Stimulated activated CD4-positive, alpha-beta T cell treated with anti-CD3 and anti-CD28 coated beads, Interleukin-4, amount 100 ng/mL, for 24 hours (primary cell): Measurements from ENCODE around the gene TNFSF4.

Source experiments
- DNase-seq: peaks from one replicate; pipeline ENCODE4 v3.0.0-alpha.2; 2020

TNFSF4 gene

GRCh38 chr1:173210283-173210682, 3.2 kb upstream of the TNFSF4 start:
- DNase-seq, result no peak

DNA sequence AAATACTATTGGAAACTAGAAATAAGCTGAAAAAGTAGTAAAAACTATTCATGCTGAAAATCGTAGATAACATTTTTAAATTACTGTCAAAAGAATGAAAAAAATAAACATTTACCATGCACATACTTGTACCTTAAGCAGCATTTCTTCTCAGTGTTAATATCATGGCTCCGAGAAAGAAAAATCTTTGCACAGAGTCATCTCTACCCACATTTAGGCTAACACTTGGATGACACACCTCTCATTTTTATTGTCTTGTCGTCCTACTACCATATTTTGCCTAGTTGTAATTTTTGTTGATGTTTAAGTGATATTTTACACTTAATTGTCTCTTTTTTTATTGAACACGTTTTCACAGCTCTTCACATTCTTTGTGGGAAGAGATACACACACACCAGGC, 1.7 kb upstream of the TNFSF4 start:
- DNase-seq, result no peak

DNA sequence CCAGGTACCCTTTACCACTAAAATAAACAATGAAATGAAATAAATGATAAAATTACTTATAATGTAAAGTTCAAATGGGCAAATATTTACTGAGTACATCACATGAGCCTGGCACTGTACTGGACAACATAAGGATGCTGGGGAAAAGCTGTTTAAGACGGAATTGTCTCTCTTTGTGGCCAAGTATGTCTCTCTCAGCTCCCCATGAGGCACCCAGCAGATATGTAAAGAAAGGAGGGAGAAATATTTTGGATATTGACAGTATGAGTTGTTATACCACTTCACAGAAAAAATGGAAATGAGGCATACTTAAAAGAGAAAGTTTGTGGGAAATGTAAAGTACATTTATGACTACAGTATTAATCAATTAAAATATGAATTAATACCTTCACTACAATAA, 1.0 kb upstream of the TNFSF4 start:
- DNase-seq, result no peak

GRCh38 chr1:173205146-173206051, 1.7 kb downstream of the TNFSF4 start:
- DNase-seq, result peak; percentile 16

- no peak for DNase-seq
These were observed 2.4 kb downstream of the TNFSF4 start for GRCh38 chr1:173204693-173205092.

DNA sequence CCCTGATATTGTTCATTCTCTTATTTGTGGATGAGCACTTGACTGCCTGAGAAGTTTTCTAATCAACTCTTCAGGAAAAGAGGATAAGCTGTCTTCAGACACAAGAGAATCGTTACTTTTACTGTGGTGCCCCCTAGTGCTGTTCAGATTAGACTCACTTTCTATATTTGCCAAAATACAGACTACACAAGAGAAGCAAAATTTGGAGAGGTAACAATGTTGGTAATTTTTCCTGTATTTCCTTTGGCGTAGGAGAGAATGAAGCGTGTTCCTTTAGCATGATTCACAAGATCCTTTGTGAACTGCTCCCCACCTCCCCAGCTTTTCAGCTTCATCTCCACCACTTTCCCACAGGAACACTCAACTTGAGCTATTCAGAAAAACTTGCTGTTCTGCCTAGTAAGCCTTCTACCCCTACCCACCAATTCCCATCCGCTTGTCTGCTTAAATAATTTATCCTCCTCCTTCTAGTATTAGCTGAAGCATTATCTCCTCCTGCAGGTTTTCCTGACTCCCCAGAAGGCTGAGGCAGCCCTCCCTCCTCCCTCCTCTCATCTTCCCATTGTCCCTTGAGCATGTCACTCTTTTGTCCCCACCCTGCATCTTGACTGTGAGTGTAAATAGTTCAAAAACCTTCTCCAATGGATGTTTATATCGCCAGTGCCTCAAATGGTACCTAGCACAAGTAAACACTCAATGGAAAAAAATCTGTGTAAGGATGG, 4.5 kb downstream of the TNFSF4 start:
- peak; percentile 29 for DNase-seq

DNA sequence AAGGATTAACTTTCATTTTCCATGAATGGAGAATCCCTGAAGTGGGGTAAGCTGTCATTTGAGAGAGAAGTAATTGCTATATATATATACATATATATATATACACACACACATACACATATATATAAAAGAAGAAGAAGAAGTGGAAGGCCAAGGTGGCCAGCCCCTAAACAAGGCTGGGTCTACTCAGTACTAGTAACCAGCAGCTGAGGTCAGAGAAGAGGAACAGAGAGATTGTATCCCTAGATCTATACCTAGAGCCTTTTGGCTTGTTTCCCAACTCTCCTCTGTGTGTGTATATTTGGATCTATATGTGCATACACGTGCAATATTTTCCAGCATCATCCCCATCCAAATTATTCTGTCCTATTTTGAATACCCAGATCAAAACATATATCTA, 5.2 kb downstream of the TNFSF4 start:
- DNase-seq, result no peak

- peak; percentile 10 for DNase-seq
These were observed 11.5 kb downstream of the TNFSF4 start for GRCh38 chr1:173195596-173196088.

DNA sequence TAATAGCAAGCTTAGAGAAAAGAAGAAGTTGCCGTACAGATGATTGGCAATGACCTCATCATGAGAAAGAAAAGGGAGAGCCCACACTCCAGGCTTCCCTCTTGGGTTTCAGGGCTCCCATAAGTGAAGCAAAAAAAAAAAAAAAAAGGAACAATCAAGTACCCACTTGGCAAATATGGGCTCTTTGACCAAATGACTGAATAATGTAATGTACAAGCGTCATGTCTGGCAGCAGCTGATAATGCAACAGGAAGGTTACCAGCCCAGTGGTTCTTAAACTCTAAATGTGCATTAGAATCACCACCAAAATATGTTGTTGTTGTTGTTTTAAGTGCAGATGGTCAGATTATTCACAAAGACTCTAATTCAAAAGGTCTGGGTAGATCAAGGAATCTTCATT, 13.5 kb downstream of the TNFSF4 start:
- DNase-seq, result no peak

GRCh38 chr1:173191011-173191705, 16.0 kb downstream of the TNFSF4 start:
- DNase-seq, result no peak

- DNase-seq, result no peak
These were observed 16.8 kb downstream of the TNFSF4 start for GRCh38 chr1:173190101-173190936.

GRCh38 chr1:173187671-173188237, 19.4 kb downstream of the TNFSF4 start:
- no peak for DNase-seq

DNA sequence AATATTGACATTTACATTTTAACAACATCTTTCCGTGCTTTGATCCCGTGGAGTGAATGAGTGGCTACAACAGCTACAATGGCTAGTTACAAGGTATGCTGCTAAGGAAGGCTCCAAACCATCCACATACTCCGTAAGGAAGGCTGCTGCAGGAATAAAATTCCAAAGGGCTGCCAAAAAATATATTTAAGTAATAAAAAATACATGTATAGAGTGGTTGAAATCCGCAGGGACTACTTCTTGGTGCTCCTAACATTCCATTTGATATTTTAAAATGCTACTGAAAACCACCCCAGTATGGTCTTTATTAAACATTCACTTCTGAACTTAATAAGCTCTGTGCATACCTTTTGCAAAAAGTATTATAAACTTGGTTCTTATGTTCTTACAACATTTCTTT, 25.3 kb downstream of the TNFSF4 start:
- DNase-seq, result no peak

GRCh38 chr1:173176246-173176645, 30.9 kb downstream of the TNFSF4 start:
- no peak for DNase-seq

DNA sequence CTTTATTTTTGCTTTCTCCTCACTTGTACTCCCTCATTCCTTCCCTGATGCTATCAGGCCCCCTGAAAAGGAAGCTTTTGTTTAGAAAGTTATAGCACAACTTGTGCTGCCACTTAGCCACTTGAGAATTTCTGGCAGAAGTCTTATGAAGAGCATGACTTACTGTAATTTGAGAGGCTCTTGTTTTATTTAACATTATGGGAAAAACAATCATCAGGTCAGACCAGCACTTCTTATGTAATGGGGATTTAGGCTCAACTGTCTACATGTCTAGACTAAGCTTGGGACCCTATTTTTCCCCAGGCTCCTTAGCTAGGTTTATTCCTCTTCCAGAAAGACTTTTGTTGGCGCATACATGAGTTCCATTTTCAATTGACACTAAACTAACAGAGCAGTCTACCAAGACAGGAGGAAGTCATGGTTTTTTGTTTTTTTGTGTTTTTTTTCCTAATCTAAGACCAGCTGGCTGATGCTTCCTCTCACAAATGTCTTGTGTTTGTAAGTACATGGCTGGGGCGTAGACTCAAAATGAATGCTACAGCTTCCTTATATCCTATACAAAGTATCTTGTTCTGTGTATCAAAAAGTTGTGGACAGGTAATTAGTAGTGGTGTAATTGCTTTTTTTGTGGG, 31.5 kb downstream of the TNFSF4 start:
- no peak for DNase-seq

- DNase-seq, result no peak
These were observed 33.7 kb downstream of the TNFSF4 start for GRCh38 chr1:173173388-173173787.

DNA sequence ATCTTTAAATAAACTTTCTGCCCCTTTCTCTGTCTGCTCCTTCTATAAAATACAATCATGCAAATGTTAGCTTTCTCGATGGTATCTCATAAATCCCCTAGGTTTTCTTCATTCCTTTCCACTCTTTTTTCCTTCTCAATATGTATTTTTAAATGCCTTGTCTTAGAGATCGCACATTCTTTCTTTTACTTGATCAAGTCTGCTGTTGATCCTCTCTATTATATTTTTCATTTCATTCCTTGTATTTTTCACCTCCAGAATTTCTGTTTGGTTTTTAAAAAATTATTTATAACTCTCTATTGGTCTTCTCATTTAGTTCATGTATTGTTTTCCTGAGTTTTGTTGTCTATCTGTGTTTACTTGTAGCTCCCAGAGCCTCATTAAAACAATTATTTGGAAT, 36.0 kb downstream of the TNFSF4 start:
- DNase-seq, result no peak

DNA sequence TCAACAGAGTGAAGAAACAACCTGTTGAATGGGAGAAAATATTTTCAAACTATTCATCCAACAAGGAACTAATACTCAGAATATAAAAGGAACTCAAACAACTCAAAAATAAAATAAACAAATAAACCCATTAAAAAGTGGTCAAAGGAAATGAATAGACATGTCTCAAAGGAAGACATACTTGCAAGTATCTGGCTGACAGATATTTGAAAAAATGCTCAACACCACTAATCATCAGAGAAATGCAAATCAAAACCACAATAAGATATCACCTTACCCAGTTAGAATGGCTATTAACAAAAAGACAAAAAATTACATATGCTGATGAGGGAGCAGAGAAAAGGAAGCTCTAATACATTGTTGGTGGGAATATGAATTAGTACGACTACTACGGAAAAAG, 38.2 kb downstream of the TNFSF4 start:
- DNase-seq, result no peak

DNA sequence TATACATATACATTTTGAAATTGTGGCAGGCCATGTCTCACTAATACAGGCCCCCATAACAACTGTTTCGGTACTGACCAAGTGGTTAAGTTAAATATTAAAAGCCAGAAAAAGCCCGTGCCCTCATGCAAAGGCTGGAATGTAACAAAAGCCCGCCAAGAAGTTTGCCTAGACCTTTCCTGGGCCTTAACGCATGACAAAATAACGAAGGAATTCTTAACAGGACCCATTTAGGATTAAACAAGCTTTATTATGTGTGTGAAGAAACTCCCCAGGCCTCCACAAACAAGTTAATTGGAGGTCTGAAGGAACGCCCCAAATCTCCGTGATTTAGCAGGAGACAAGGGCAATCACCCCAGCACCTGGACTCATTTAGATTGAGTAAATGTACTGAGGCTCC, 42.4 kb downstream of the TNFSF4 start:
- DNase-seq, result no peak

- no peak for DNase-seq
These were observed 43.0 kb downstream of the TNFSF4 start for GRCh38 chr1:173164178-173164577.

- DNase-seq, result no peak
These were observed 43.9 kb downstream of the TNFSF4 start for GRCh38 chr1:173163222-173163621.

DNA sequence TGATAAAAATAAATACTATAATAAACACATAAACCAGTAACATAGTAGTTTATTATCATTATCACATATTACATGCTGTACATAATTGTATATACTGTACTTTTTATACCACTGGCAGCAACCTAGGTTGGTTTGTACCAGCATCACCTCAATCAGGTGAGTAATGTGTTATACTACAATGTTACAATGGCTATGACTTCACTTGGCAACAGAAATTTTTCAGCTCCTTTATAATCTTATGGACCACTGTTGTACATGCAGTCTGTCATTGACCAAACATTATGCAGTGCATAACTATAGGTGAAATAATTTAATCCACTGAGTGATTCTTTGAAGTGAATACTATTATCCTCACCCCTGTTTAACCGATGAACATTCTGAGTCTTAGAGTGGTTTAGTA, 44.5 kb downstream of the TNFSF4 start:
- DNase-seq, result no peak
